ENCODE data around the gene RAB40C. TPM values are rescaled to one million over a fixed set of nuclear protein-coding genes. Genes with fewer than 3 reads are reported as not detected.

Gene RAB40C
- total and polyA plus RNA-seq, 9 of the 15 experiments (the other 6 are each of a cell fraction or from before 2014, with no cell fraction given) = 0.17 to 23.4 (median 8.7) TPM

DNA sequence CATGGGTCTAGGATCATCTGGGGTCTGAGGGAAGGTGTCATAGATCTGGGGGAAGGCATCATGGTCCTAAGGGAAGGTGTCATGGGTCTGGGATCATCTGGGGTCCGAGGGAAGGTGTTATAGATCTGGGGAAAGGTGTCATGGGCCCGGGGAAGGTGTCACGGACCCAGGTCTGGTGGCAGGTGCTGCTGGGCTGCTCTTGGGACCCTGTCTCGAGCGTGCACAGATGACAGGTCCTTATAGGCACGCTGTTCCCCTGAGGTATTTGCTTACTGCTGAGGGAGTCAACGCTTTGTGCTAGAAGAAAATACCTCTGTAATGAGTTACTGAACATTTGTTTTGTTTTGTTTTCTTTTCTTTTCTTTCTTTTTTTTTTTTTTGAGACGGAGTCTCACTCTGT lies 1.4 kb downstream of the RAB40C start:
- ATAC-seq (no peak), DNase-seq (ENCODE audit: extremely low read depth in 1 of 4, low spot score in 3 of 4) (no peak), FAIRE-seq (no peak)
- POLR2A ChIA-PET = interaction anchor here (1.2 to 1.5 kb wide), 2 partner anchors 31 to 37 kb away, joined by 3 to 7 read pairs; no protein-coding TSS in a partner anchor
- peaks cover 78% of the 10 kb centered on the region for H3K79me2 ChIP-seq (ENCODE audit: control insufficient read depth, insufficient read depth, low read length)
- H3K27me3 ChIP-seq (ENCODE audit: control insufficient read depth in 2 of 2, insufficient read depth in 2 of 2, low read length in 2 of 2) = no peaks in the 10 kb centered on the region
- WGBS (ENCODE audit: insufficient coverage, low coverage, missing lambda C conversion rate) = 64% methylated on average over 7 of the region's 8 CpGs
- CTCF ChIA-PET (ENCODE audit: low intra/inter-chr PET ratio) = interaction anchor here (0.7 kb wide), 1 partner anchor 10 kb away, joined by 5 read pairs; no protein-coding TSS in a partner anchor
- H3K4me3 ChIP-seq = peak overlapping the region; percentile 90; the same call in 1 of the 2 replicates
- in situ Hi-C loops (cut with MboI) (no loop called here), intact Hi-C loops (cut with micrococcal nuclease) (no loop called here)
- H3K9me3 ChIP-seq (replicated peaks; ENCODE audit: control insufficient read depth, insufficient read depth, low read depth, low read length) = no peaks in the 10 kb centered on the region
- peaks cover 30% of the 10 kb centered on the region; the same call in 2 of the 3 replicates for H3K36me3 ChIP-seq (ENCODE audit: control insufficient read depth, insufficient read depth, low read length)
- BruUV-seq (replicated peaks) = TSS peak; percentile 34
- peak overlapping the region; percentile 94 for H3K4me2 ChIP-seq (ENCODE audit: insufficient read depth, low read length)
- peaks cover 8% of the 10 kb centered on the region for H3K9me1 ChIP-seq (ENCODE audit: control insufficient read depth, insufficient read depth, low read length)
- no peak overlapping the region for H2AFZ ChIP-seq (ENCODE audit: low read depth, low read length)
- H3K27ac ChIP-seq (ENCODE audit: extremely low read depth, low read depth, low read length) = no peak overlapping the region
- H3K4me1 ChIP-seq (replicated peaks in 1 of 2; ENCODE audit: control insufficient read depth in 2 of 2, insufficient read depth in 2 of 2, low read length in 2 of 2) = peaks cover 18 to 69% of the 10 kb centered on the region in 2 experiments; a peak in 4 of 5 replicates
- TF ChIP-seq EGR1 (conservative IDR thresholded peaks at IDR 0.05) (no peak), CBFA2T2 (conservative IDR thresholded peaks at IDR 0.05) (no peak), MCM5 (IDR thresholded peaks at IDR 0.05; ENCODE audit: low read depth) (no peak), SAP30 (IDR thresholded peaks at IDR 0.05; ENCODE audit: borderline replicate concordance, insufficient read depth, low read depth, low read length, poor library complexity, severe bottlenecking) (no peak), ZBTB1 (CRISPR knock-in tag; IDR thresholded peaks at IDR 0.05; ENCODE audit: borderline replicate concordance, low read depth) (no peak), PRPF4 (IDR thresholded peaks at IDR 0.05; ENCODE audit: insufficient read depth, low read depth, low read length, poor library complexity, severe bottlenecking) (no peak)
- TF ChIP-seq, protein P1, sequence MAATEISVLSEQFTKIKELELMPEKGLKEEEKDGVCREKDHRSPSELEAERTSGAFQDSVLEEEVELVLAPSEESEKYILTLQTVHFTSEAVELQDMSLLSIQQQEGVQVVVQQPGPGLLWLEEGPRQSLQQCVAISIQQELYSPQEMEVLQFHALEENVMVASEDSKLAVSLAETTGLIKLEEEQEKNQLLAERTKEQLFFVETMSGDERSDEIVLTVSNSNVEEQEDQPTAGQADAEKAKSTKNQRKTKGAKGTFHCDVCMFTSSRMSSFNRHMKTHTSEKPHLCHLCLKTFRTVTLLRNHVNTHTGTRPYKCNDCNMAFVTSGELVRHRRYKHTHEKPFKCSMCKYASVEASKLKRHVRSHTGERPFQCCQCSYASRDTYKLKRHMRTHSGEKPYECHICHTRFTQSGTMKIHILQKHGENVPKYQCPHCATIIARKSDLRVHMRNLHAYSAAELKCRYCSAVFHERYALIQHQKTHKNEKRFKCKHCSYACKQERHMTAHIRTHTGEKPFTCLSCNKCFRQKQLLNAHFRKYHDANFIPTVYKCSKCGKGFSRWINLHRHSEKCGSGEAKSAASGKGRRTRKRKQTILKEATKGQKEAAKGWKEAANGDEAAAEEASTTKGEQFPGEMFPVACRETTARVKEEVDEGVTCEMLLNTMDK (IDR thresholded peaks at IDR 0.05; ENCODE audit: borderline replicate concordance, insufficient read depth, low read depth, low read length, poor library complexity, severe bottlenecking) = no peak
- peak overlapping the region; percentile 84 to 95; a peak in 3 of 4 replicates for H3K9ac ChIP-seq (ENCODE audit: insufficient read depth in 1 of 2, low read depth in 2 of 2, low read length in 2 of 2)
- H4K20me1 ChIP-seq (replicated peaks; ENCODE audit: control insufficient read depth, insufficient read depth, low read length) = peaks cover 16% of the 10 kb centered on the region
